ENCODE results near the gene ARHGEF9. TPM values are rescaled to one million over a fixed set of nuclear protein-coding genes. Genes with fewer than 3 reads are reported as not detected.

Gene ARHGEF9
- total and polyA plus RNA-seq, 4 donors, result 27.8 to 142 (median 48.8) TPM

GRCh38 chrX:63673896-63674295, 111.1 kb downstream of the ARHGEF9 start:
- H3K4me3 ChIP-seq (ENCODE audit: low read length in 2 of 2), result no peak overlapping the region
- H3K9me3 ChIP-seq (ENCODE audit: control insufficient read depth, low read length), result no peaks in the 10 kb centered on the region
- peaks cover 3% of the 10 kb centered on the region in 2 donors for H3K36me3 ChIP-seq (ENCODE audit: control insufficient read depth in 1 of 2, insufficient read depth in 2 of 2, low read length in 1 of 2)
- intact Hi-C loops (cut with DNase I), result no loop called here
- ATAC-seq (ENCODE audit: low FRiP score), result no peak
- no peak for DNase-seq
- no peak overlapping the region for H3K27ac ChIP-seq (ENCODE audit: low read depth in 1 of 2, low read length in 2 of 2)
- 23 to 50% methylated on average over 4 of the region's 4 CpGs for WGBS, 2 donors
- H3K4me1 ChIP-seq (ENCODE audit: control insufficient read depth in 1 of 2, insufficient read depth in 2 of 2, low read length in 2 of 2), result no peaks in the 10 kb centered on the region
- H3K27me3 ChIP-seq (ENCODE audit: control insufficient read depth in 1 of 2, insufficient read depth in 2 of 2, low read length in 1 of 2), result no peaks in the 10 kb centered on the region

- no peak for DNase-seq
- H3K36me3 ChIP-seq (ENCODE audit: control insufficient read depth in 1 of 2, insufficient read depth in 2 of 2, low read length in 1 of 2), result peaks cover 0 to 5% of the 10 kb centered on the region in 2 donors
- H3K9me3 ChIP-seq (ENCODE audit: control insufficient read depth, low read length), result no peaks in the 10 kb centered on the region
- H3K4me3 ChIP-seq (ENCODE audit: low read length in 2 of 2), result no peak overlapping the region
- no peak for ATAC-seq (ENCODE audit: low FRiP score)
- no peaks in the 10 kb centered on the region for H3K4me1 ChIP-seq (ENCODE audit: control insufficient read depth in 1 of 2, insufficient read depth in 2 of 2, low read length in 2 of 2)
- H3K27ac ChIP-seq (ENCODE audit: low read depth in 1 of 2, low read length in 2 of 2), result no peak overlapping the region
- intact Hi-C loops (cut with DNase I), result no loop called here
- no peaks in the 10 kb centered on the region for H3K27me3 ChIP-seq (ENCODE audit: control insufficient read depth in 1 of 2, insufficient read depth in 2 of 2, low read length in 1 of 2)
Measured at GRCh38 chrX:63664741-63665140, 120.3 kb downstream of the ARHGEF9 start.

GRCh38 chrX:63664083-63664482, 120.9 kb downstream of the ARHGEF9 start:
- DNase-seq (no peak), ATAC-seq (ENCODE audit: low FRiP score) (no peak)
- H3K9me3 ChIP-seq (ENCODE audit: control insufficient read depth, low read length), result no peaks in the 10 kb centered on the region
- peaks cover 0 to 5% of the 10 kb centered on the region in 2 donors for H3K36me3 ChIP-seq (ENCODE audit: control insufficient read depth in 1 of 2, insufficient read depth in 2 of 2, low read length in 1 of 2)
- intact Hi-C loops (cut with DNase I), result no loop called here
- H3K27me3 ChIP-seq (ENCODE audit: control insufficient read depth in 1 of 2, insufficient read depth in 2 of 2, low read length in 1 of 2), result no peaks in the 10 kb centered on the region
- no peak overlapping the region for H3K4me3 ChIP-seq (ENCODE audit: low read length in 2 of 2)
- H3K27ac ChIP-seq (ENCODE audit: low read depth in 1 of 2, low read length in 2 of 2), result no peak overlapping the region
- WGBS, 2 donors, result 4 to 15% methylated on average over 1 of the region's 1 CpG
- H3K4me1 ChIP-seq (ENCODE audit: control insufficient read depth in 1 of 2, insufficient read depth in 2 of 2, low read length in 2 of 2), result no peaks in the 10 kb centered on the region

- ATAC-seq (ENCODE audit: low FRiP score), result no peak
- intact Hi-C loops (cut with DNase I), result no loop called here
- Histone ChIP-seq H3K9me3 (ENCODE audit: control insufficient read depth, low read length) (no peaks in the 10 kb centered on the region), H3K36me3 (ENCODE audit: control insufficient read depth in 1 of 2, insufficient read depth in 2 of 2, low read length in 1 of 2) (peaks cover 0 to 2% of the 10 kb centered on the region in 2 donors), H3K27ac (ENCODE audit: low read depth in 1 of 2, low read length in 2 of 2) (no peak overlapping the region), H3K27me3 (ENCODE audit: control insufficient read depth in 1 of 2, insufficient read depth in 2 of 2, low read length in 1 of 2) (no peaks in the 10 kb centered on the region), H3K4me3 (ENCODE audit: low read length in 2 of 2) (no peak overlapping the region), H3K4me1 (ENCODE audit: control insufficient read depth in 1 of 2, insufficient read depth in 2 of 2, low read length in 2 of 2) (no peaks in the 10 kb centered on the region)
- 24 to 25% methylated on average over 1 of the region's 1 CpG for WGBS, 2 donors
- no peak for DNase-seq
Measured at GRCh38 chrX:63661676-63662075, 123.3 kb downstream of the ARHGEF9 start.

GRCh38 chrX:63658920-63659319, 126.1 kb downstream of the ARHGEF9 start:
- H3K36me3 ChIP-seq (ENCODE audit: control insufficient read depth in 1 of 2, insufficient read depth in 2 of 2, low read length in 1 of 2), result no peaks in the 10 kb centered on the region
- ATAC-seq (ENCODE audit: low FRiP score) (no peak), DNase-seq (no peak)
- no peaks in the 10 kb centered on the region for H3K27me3 ChIP-seq (ENCODE audit: control insufficient read depth in 1 of 2, insufficient read depth in 2 of 2, low read length in 1 of 2)
- intact Hi-C loops (cut with DNase I), result loop anchor here in 1 of 2 donors (10.0 kb wide), 1 partner anchor 96 kb away; a partner anchor contains a TSS
- H3K9me3 ChIP-seq (ENCODE audit: control insufficient read depth, low read length), result no peaks in the 10 kb centered on the region
- peak overlapping the region in 1 of 2 donors; percentile 58 for H3K27ac ChIP-seq (ENCODE audit: low read depth in 1 of 2, low read length in 2 of 2)
- H3K4me3 ChIP-seq (ENCODE audit: low read length in 2 of 2), result no peak overlapping the region
- 15 to 21% methylated on average over 1 of the region's 1 CpG for WGBS, 2 donors
- H3K4me1 ChIP-seq (ENCODE audit: control insufficient read depth in 1 of 2, insufficient read depth in 2 of 2, low read length in 2 of 2), result no peaks in the 10 kb centered on the region

- H3K36me3 ChIP-seq (ENCODE audit: control insufficient read depth in 1 of 2, insufficient read depth in 2 of 2, low read length in 1 of 2), result no peaks in the 10 kb centered on the region
- no peaks in the 10 kb centered on the region for H3K27me3 ChIP-seq (ENCODE audit: control insufficient read depth in 1 of 2, insufficient read depth in 2 of 2, low read length in 1 of 2)
- no peak overlapping the region for H3K4me3 ChIP-seq (ENCODE audit: low read length in 2 of 2)
- peak overlapping the region; percentile 64 to 83 for H3K27ac ChIP-seq (ENCODE audit: low read depth in 1 of 2, low read length in 2 of 2)
- intact Hi-C loops (cut with DNase I), result loop anchor here in 1 of 2 donors (10.0 kb wide), 1 partner anchor 97 kb away; a partner anchor contains a TSS
- 13 to 27% methylated on average over 6 of the region's 6 CpGs for WGBS, 2 donors
- ATAC-seq (ENCODE audit: low FRiP score) (peak; percentile 74), DNase-seq (peak; percentile 87 to 93)
- no peaks in the 10 kb centered on the region for H3K9me3 ChIP-seq (ENCODE audit: control insufficient read depth, low read length)
- H3K4me1 ChIP-seq (ENCODE audit: control insufficient read depth in 1 of 2, insufficient read depth in 2 of 2, low read length in 2 of 2), result no peaks in the 10 kb centered on the region
Measured at GRCh38 chrX:63657821-63658220, 127.2 kb downstream of the ARHGEF9 start.

- peak overlapping the region in 1 of 2 donors; percentile 64 for H3K27ac ChIP-seq (ENCODE audit: low read depth in 1 of 2, low read length in 2 of 2)
Measured at GRCh38 chrX:63656871-63657580, 128.0 kb downstream of the ARHGEF9 start.

GRCh38 chrX:63652086-63652765, 132.8 kb downstream of the ARHGEF9 start:
- H3K4me1 ChIP-seq (ENCODE audit: control insufficient read depth in 1 of 2, insufficient read depth in 2 of 2, low read length in 2 of 2), result no peaks in the 10 kb centered on the region
- H3K9me3 ChIP-seq (ENCODE audit: control insufficient read depth, low read length), result no peaks in the 10 kb centered on the region
- ATAC-seq (ENCODE audit: low FRiP score) (no peak), DNase-seq (no peak)
- no peak overlapping the region for H3K27ac ChIP-seq (ENCODE audit: low read depth in 1 of 2, low read length in 2 of 2)
- 59 to 68% methylated on average over 7 of the region's 7 CpGs for WGBS, 2 donors
- no peaks in the 10 kb centered on the region for H3K36me3 ChIP-seq (ENCODE audit: control insufficient read depth in 1 of 2, insufficient read depth in 2 of 2, low read length in 1 of 2)
- no peak overlapping the region for H3K4me3 ChIP-seq (ENCODE audit: low read length in 2 of 2)
- intact Hi-C loops (cut with DNase I), result loop anchor here in 1 of 2 donors (10.0 kb wide), 1 partner anchor 103 kb away; a partner anchor contains a TSS
- no peaks in the 10 kb centered on the region for H3K27me3 ChIP-seq (ENCODE audit: control insufficient read depth in 1 of 2, insufficient read depth in 2 of 2, low read length in 1 of 2)

More at GRCh38 chrX:63656871-63657580, 128.0 kb downstream of the ARHGEF9 start:
- H3K36me3 ChIP-seq (ENCODE audit: control insufficient read depth in 1 of 2, insufficient read depth in 2 of 2, low read length in 1 of 2), result no peaks in the 10 kb centered on the region
- ATAC-seq (ENCODE audit: low FRiP score) (peak; percentile 71), DNase-seq (peak; percentile 54 to 76)
- no peak overlapping the region for H3K4me3 ChIP-seq (ENCODE audit: low read length in 2 of 2)
- 32 to 45% methylated on average over 5 of the region's 5 CpGs for WGBS, 2 donors
- intact Hi-C loops (cut with DNase I), result loop anchor here in 1 of 2 donors (10.0 kb wide), 1 partner anchor 98 kb away; a partner anchor contains a TSS
- no peaks in the 10 kb centered on the region for H3K4me1 ChIP-seq (ENCODE audit: control insufficient read depth in 1 of 2, insufficient read depth in 2 of 2, low read length in 2 of 2)
- H3K27me3 ChIP-seq (ENCODE audit: control insufficient read depth in 1 of 2, insufficient read depth in 2 of 2, low read length in 1 of 2), result no peaks in the 10 kb centered on the region
- no peaks in the 10 kb centered on the region for H3K9me3 ChIP-seq (ENCODE audit: control insufficient read depth, low read length)

All from aorta (tissue), 5 donors.